Endothelial cell of umbilical vein (primary cell): ENCODE measurements around the gene CCDC61. TPM values are rescaled to one million over a fixed set of nuclear protein-coding genes. Genes with fewer than 3 reads are reported as not detected.

Experiments
- BruUV-seq: library from RNA; stranded (reverse); fragments of 400-500 nt; replicated peaks from 2 replicates; lab custom pipeline; 2021; lab: Mats Ljungman, UMichigan
- CTCF ChIA-PET: fragments of 300-600, 350-600 bp; sonication (Branson Sonifier 250); formaldehyde crosslinking; loops from one replicate; lab custom pipeline; 2021; ENCODE audit warnings: antibody characterized with exemption, inconsistent platforms; lab: Charles Lee
- POLR2A ChIA-PET: fragments of 300-600, 350-600 bp; sonication (Branson Sonifier 250); formaldehyde crosslinking; loops from one replicate; lab custom pipeline; 2021; ENCODE audit warnings: antibody characterized with exemption, inconsistent platforms; lab: Charles Lee
- DNase-seq: peaks from one replicate; pipeline ENCODE4 v3.0.0-alpha.2; 2011; ENCODE audit warnings: low read depth, low spot score
- FAIRE-seq: peaks from 2 replicates; lab custom pipeline; 2011; peaks lifted over from hg19 to GRCh38; lab: Jason Lieb, UNC
- H2AFZ ChIP-seq: 2 replicates; pipeline ENCODE4 v1.6.0; 2012; ENCODE audit warnings: low read depth, low read length, control low read depth, inconsistent platforms
- H3K27ac ChIP-seq: 2 replicates; pipeline ENCODE4 v1.5.1; 2011; ENCODE audit warnings: low read depth, mild to moderate bottlenecking, control low read depth, low read length, moderate library complexity; ENCODE audit not compliant: insufficient read depth
- H3K27me3 ChIP-seq, 2 experiments: 2 replicates each; pipeline versions ENCODE4 v1.6.0 to v1.6.1; 2011; ENCODE audit warnings: low read length in 2 of 2, mixed read lengths in 1 of 2; ENCODE audit not compliant: control insufficient read depth in 2 of 2, insufficient read depth in 2 of 2
- H3K36me3 ChIP-seq, 2 experiments: 2 replicates in 1 of 2; 3 replicates in 1 of 2; pipeline ENCODE4 v1.5.1; 2011; ENCODE audit warnings: low read length in 2 of 2, mild to moderate bottlenecking in 1 of 2, moderate library complexity in 1 of 2; ENCODE audit not compliant: control insufficient read depth in 2 of 2, insufficient read depth in 2 of 2; ENCODE audit errors: extremely low read depth in 1 of 2
- H3K4me1 ChIP-seq: 3 replicates; pipeline ENCODE4 v1.5.1; 2011; ENCODE audit warnings: mild to moderate bottlenecking, low read length; ENCODE audit not compliant: control insufficient read depth, insufficient read depth; ENCODE audit errors: extremely low read depth
- H3K4me2 ChIP-seq: 2 replicates; pipeline ENCODE4 v1.6.1; 2011; ENCODE audit warnings: low read length, control low read depth, mixed read lengths; ENCODE audit not compliant: insufficient read depth
- H3K4me3 ChIP-seq, 3 experiments: fragments of 200-600 bp in 1 of 3; sonication (generic), shearing (Covaris generic) in 1 of 3; replicated peaks in 1 of 3; 2 replicates each; pipeline ENCODE4 v1.5.1; 2011 to 2016; ENCODE audit warnings: control low read depth in 3 of 3, low read length in 3 of 3, mild to moderate bottlenecking in 2 of 3, inconsistent platforms in 1 of 3, low read depth in 1 of 3, moderate library complexity in 1 of 3; ENCODE audit not compliant: insufficient read depth in 1 of 3
- H3K79me2 ChIP-seq: 2 replicates; pipeline ENCODE4 v1.6.0; 2012; ENCODE audit warnings: low read length, inconsistent platforms; ENCODE audit not compliant: control insufficient read depth, insufficient read depth
- H3K9ac ChIP-seq: replicated peaks from 2 replicates; pipeline ENCODE3; 2011; ENCODE audit warnings: low read length, control low read depth; ENCODE audit not compliant: insufficient read depth; ENCODE audit errors: extremely low read depth
- H3K9me1 ChIP-seq: replicated peaks from 3 replicates; pipeline ENCODE4 v1.6.0; 2011; ENCODE audit warnings: mild to moderate bottlenecking, low read length; ENCODE audit not compliant: control insufficient read depth, insufficient read depth; ENCODE audit errors: extremely low read depth
- H3K9me3 ChIP-seq: replicated peaks from 2 replicates; pipeline ENCODE4 v1.5.1; 2012; ENCODE audit warnings: low read length, inconsistent platforms; ENCODE audit not compliant: control insufficient read depth, insufficient read depth
- H4K20me1 ChIP-seq: replicated peaks from 2 replicates; pipeline ENCODE3; 2011; ENCODE audit warnings: mild to moderate bottlenecking, low read length; ENCODE audit not compliant: control insufficient read depth, insufficient read depth; ENCODE audit errors: extremely low read depth
- EZH2 ChIP-seq: IDR thresholded peaks from 2 replicates; pipeline ENCODE4 v1.6.1; 2012; ENCODE audit warnings: borderline replicate concordance, low read depth, mild to moderate bottlenecking, moderate library complexity, low read length, inconsistent platforms; ENCODE audit not compliant: severe bottlenecking
- GATA2 ChIP-seq: IDR thresholded peaks from 2 replicates; pipeline ENCODE4 v1.7.0; 2011; ENCODE audit warnings: low read depth, mild to moderate bottlenecking, moderate library complexity, mixed read lengths, low read length; ENCODE audit not compliant: insufficient read length, insufficient read depth
- MYC ChIP-seq: IDR thresholded peaks from one replicate; pipeline ENCODE4 v1.6.1; 2011; ENCODE audit warnings: mild to moderate bottlenecking, low read depth, low read length
- POLR2A ChIP-seq: IDR thresholded peaks from 2 replicates; pipeline ENCODE4 v1.6.1; 2012; ENCODE audit warnings: low read depth, mild to moderate bottlenecking, control low read depth, low read length
- dilution Hi-C: fragments of 300-500 bp; cut with MboI; formaldehyde crosslinking; loops from one replicate; pipeline ENCODE4 v1.15.0; 2019; ENCODE audit warnings: low sequenced_read_pairs; ENCODE audit not compliant: extremely low pct_ligation_motif_present
- intact Hi-C: fragments of 100-400 bp; cut with micrococcal nuclease; formaldehyde crosslinking; loops from one replicate; pipeline ENCODE4 v1.10.0; 2022
- polyA plus RNA-seq, 4 experiments: library from polyadenylated mRNA; depleted of rRNA in 3 of 4; stranded (reverse) in 3 of 4; unstranded in 1 of 4; fragments of >200 nt; gene quantifications; 2 replicates each; pipeline versions ENCODE4 v1.2.1 to v1.2.3, GENCODE V29; 2011 to 2012; ENCODE audit warnings: missing spikeins in 1 of 4
- total RNA-seq: library from RNA; stranded (reverse); gene quantifications from 2 replicates; pipeline ENCODE4 v1.2.3, GENCODE V29; 2021
- TF ChIP-seq, protein P1 (sequence below), 2 donors: IDR thresholded peaks; 1 replicate in 1 of 2; 2 replicates in 1 of 2; pipeline ENCODE4 v1.5.1; 2011; ENCODE audit warnings: low read length in 2 of 2, mild to moderate bottlenecking in 2 of 2, moderate library complexity in 2 of 2, control low read depth in 1 of 2, inconsistent platforms in 1 of 2, low read depth in 1 of 2; ENCODE audit not compliant: insufficient read depth in 1 of 2; ENCODE audit errors: extremely low read depth in 1 of 2

The CCDC61 gene
- total and polyA plus RNA-seq, 2 donors (not counting 3 experiments of a cell fraction or from before 2014, with no cell fraction given): 10.3 to 20.1 TPM

DNA sequence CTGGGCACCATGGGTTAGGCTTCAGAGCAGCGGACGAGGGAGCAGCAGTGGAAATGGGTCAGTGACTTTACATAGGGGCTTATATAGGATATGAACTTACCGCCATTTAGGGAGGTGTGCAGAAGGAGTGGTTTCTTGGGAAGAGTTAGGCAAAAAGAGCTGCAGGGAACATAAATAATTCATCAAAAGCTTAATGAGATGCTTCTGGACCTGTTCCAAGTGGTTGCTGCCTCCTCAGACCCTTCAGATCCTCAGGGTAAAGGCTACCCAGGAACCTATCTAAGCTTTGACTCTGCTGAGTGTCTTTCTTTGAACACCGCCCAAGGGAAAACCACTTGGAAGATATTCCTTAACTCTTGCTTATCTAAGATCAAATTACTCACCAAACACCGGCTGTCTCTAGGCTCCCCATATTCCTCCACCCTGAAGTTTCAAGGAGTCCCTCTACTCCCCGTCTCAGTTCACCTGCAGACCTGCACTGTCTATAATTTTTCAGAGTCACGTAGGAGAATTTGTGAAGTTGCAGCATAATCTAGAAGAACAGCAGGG is 45.8 kb downstream of the CCDC61 start, which contains the start of gene IGFL4:
Gene IGFL4, minus strand, starts transcription at position 51 of the 549 bp plus-strand sequence. Its CDS starts 40 bp downstream, at position 11.
- Histone ChIP-seq H3K27ac (no peak within 1 kb of the TSS), H3K27me3 (peaks cover 7 to 9% of the 10 kb centered on the region in 2 experiments), H4K20me1 (no peaks in the 10 kb centered on the region), H3K4me2 (no peak within 1 kb of the TSS), H3K4me3 (no peak within 1 kb of the TSS), H3K4me1 (no peaks in the 10 kb centered on the region), H3K79me2 (no peaks in the 10 kb centered on the region), H3K36me3 (no peaks in the 10 kb centered on the region), H3K9ac (no peak within 1 kb of the TSS), H3K9me1 (no peaks in the 10 kb centered on the region), H3K9me3 (no peaks in the 10 kb centered on the region), H2AFZ (no peak within 1 kb of the TSS)
- FAIRE-seq (no peak), DNase-seq (no peak)
- intact Hi-C loops: no loop called here
- POLR2A ChIA-PET: no interaction called here
- TF ChIP-seq MYC (no peak), POLR2A (no peak), EZH2 (no peak), GATA2 (peak; percentile 26)
- TF ChIP-seq, protein P1, sequence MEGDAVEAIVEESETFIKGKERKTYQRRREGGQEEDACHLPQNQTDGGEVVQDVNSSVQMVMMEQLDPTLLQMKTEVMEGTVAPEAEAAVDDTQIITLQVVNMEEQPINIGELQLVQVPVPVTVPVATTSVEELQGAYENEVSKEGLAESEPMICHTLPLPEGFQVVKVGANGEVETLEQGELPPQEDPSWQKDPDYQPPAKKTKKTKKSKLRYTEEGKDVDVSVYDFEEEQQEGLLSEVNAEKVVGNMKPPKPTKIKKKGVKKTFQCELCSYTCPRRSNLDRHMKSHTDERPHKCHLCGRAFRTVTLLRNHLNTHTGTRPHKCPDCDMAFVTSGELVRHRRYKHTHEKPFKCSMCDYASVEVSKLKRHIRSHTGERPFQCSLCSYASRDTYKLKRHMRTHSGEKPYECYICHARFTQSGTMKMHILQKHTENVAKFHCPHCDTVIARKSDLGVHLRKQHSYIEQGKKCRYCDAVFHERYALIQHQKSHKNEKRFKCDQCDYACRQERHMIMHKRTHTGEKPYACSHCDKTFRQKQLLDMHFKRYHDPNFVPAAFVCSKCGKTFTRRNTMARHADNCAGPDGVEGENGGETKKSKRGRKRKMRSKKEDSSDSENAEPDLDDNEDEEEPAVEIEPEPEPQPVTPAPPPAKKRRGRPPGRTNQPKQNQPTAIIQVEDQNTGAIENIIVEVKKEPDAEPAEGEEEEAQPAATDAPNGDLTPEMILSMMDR (IDR thresholded peaks at IDR 0.05; ENCODE audit: extremely low read depth in 1 of 2, insufficient read depth in 1 of 2, low read depth in 1 of 2, low read length in 2 of 2): no peak
- CTCF ChIA-PET: interaction anchor here (0.6 to 3.1 kb wide), 5 partner anchors 9 to 573 kb away, joined by 3 to 26 read pairs (median 3); partner anchors contain the start of gene FOSB
- BruUV-seq: no TSS peak
- dilution Hi-C loops: no loop called here
